Ovary (tissue), 3 donors: ENCODE results near the gene AIMP2.

ENCODE experiments used
- EP300 ChIP-seq: sonication (generic); formaldehyde crosslinking; IDR thresholded peaks from one replicate; pipeline ENCODE4 v1.6.1; 2017; ENCODE audit warnings: antibody characterized with exemption
- POLR2A ChIP-seq: fragments of 450-650 bp; IDR thresholded peaks from one replicate; pipeline ENCODE4 v1.6.1; 2017; ENCODE audit warnings: antibody characterized with exemption, mild to moderate bottlenecking, moderate library complexity
- TF ChIP-seq, protein P1 (sequence below), 3 donors: fragments of 450-650 bp in 2 of 3; fragments of 200-600 bp in 1 of 3; IDR thresholded peaks; one replicate each; pipeline versions ENCODE4 v1.5.1 to v1.8.0; 2016 to 2022; ENCODE audit warnings: antibody characterized with exemption in 3 of 3, mild to moderate bottlenecking in 1 of 3
- donor health status: DM: no; HTN: no; CAD: no.

DNA sequence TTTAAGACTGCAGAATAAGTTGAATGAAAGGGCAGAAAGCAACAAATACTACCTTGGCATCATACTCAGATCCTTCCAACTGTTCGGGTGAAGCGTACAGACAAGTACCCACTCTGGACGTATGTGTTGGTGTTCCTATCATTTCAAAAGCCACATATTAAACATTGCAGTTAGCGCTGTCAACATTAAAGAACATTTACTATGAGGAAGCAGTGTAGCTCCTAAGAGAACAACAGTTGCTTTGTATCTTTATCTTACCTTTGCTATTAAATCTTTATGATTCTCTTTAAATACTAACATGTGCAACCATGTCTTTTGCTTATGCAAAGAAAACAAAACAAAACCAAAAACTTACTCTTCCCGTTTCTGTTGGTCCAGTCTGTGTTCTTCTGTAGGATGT lies 19.5 kb downstream of the AIMP2 start:
- TF ChIP-seq POLR2A (no peak), EP300 (no peak)
- TF ChIP-seq, protein P1, sequence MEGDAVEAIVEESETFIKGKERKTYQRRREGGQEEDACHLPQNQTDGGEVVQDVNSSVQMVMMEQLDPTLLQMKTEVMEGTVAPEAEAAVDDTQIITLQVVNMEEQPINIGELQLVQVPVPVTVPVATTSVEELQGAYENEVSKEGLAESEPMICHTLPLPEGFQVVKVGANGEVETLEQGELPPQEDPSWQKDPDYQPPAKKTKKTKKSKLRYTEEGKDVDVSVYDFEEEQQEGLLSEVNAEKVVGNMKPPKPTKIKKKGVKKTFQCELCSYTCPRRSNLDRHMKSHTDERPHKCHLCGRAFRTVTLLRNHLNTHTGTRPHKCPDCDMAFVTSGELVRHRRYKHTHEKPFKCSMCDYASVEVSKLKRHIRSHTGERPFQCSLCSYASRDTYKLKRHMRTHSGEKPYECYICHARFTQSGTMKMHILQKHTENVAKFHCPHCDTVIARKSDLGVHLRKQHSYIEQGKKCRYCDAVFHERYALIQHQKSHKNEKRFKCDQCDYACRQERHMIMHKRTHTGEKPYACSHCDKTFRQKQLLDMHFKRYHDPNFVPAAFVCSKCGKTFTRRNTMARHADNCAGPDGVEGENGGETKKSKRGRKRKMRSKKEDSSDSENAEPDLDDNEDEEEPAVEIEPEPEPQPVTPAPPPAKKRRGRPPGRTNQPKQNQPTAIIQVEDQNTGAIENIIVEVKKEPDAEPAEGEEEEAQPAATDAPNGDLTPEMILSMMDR (IDR thresholded peaks at IDR 0.05), result no peak
